IgD-negative memory B cell (primary cell): Measurements from ENCODE around the gene TRIM17. TPM values are rescaled to one million over a fixed set of nuclear protein-coding genes. Genes with fewer than 3 reads are reported as not detected.

Source experiments
- H3K27ac Mint-ChIP-seq, 3 donors: one replicate each; pipeline ENCODE4 v1.8.0; 2020 to 2022; ENCODE audit warnings: mild to moderate bottlenecking in 3 of 3, mixed read lengths in 3 of 3, moderate library complexity in 1 of 3
- H3K27me3 Mint-ChIP-seq: one replicate; pipeline ENCODE4 v1.8.0; 2021; ENCODE audit warnings: mixed read lengths
- H3K36me3 Mint-ChIP-seq: one replicate; pipeline ENCODE4 v1.8.0; 2020; ENCODE audit warnings: mild to moderate bottlenecking, mixed read lengths
- H3K4me1 Mint-ChIP-seq, 3 donors: one replicate each; pipeline ENCODE4 v1.8.0; 2020 to 2022; ENCODE audit warnings: mixed read lengths in 3 of 3, mild to moderate bottlenecking in 1 of 3
- H3K4me3 Mint-ChIP-seq, 4 donors: one replicate each; pipeline ENCODE4 v1.8.0; 2020 to 2022; ENCODE audit warnings: mild to moderate bottlenecking in 4 of 4, mixed read lengths in 4 of 4, moderate library complexity in 3 of 4
- H3K9me3 Mint-ChIP-seq, 3 donors: one replicate each; pipeline ENCODE4 v1.8.0; 2020 to 2021; ENCODE audit warnings: mixed read lengths in 3 of 3, mild to moderate bottlenecking in 1 of 3
- polyA plus RNA-seq: library from polyadenylated mRNA; unstranded; fragments of 300-500 nt; fragmentation: Illumina TruSeq; gene quantifications from one replicate; pipeline ENCODE4 v1.2.3, GENCODE V29; 2021

TRIM17 gene
- polyA plus RNA-seq, 1 donor from 2014 or later, result not detected

DNA sequence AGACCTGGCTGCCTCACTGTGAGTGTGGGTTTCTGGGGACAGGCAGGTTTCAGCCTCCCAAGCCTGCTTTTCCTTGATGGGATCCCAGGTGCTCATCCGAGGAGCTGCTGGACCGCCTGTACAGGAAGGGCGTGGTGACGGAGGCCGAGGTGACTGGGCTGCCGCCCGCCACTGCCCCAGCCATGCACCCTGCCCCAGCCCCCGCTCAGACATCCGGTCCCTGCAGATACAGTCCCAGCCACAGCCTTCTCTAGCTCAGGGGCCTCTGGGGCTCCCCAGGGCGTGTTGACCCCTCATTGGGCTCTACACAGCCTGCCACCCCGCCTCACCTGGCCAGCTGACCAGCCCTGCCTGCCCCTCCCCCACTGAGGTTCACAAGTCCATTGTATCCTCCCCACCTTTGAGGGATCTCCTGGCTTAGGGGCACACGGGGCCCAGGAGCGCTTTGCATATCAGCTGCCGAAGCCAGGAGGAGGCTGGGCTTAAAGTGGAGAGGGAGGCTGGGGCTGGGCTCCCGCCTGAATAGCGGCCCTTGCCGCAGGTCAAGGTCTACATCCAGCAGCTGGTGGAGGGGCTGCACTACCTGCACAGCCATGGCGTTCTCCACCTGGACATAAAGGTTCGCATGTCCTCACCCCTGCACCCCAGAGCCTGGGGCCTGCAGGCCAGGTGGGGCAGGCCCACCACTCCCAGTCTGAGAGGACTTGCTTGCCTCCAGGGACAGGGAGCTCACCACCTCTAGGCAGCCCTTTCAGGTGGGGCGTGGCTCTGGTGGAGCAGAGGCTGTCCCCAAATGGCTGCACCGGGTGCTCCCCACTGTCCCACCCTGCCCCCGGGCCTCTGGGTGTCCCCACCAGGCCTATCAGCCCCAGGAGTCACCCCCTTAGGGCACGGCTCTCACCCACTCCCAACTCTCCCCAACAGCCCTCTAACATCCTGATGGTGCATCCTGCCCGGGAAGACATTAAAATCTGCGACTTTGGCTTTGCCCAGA is 48.6 kb downstream of the TRIM17 start:
- H3K4me3 Mint-ChIP-seq, result no peak overlapping the region
- peaks cover 0 to 2% (median 0%) of the 10 kb centered on the region in 3 donors for H3K4me1 Mint-ChIP-seq
- no peaks in the 10 kb centered on the region for H3K27me3 Mint-ChIP-seq
- H3K36me3 Mint-ChIP-seq, result no peaks in the 10 kb centered on the region
- no peak overlapping the region for H3K27ac Mint-ChIP-seq
- no peaks in the 10 kb centered on the region for H3K9me3 Mint-ChIP-seq

DNA sequence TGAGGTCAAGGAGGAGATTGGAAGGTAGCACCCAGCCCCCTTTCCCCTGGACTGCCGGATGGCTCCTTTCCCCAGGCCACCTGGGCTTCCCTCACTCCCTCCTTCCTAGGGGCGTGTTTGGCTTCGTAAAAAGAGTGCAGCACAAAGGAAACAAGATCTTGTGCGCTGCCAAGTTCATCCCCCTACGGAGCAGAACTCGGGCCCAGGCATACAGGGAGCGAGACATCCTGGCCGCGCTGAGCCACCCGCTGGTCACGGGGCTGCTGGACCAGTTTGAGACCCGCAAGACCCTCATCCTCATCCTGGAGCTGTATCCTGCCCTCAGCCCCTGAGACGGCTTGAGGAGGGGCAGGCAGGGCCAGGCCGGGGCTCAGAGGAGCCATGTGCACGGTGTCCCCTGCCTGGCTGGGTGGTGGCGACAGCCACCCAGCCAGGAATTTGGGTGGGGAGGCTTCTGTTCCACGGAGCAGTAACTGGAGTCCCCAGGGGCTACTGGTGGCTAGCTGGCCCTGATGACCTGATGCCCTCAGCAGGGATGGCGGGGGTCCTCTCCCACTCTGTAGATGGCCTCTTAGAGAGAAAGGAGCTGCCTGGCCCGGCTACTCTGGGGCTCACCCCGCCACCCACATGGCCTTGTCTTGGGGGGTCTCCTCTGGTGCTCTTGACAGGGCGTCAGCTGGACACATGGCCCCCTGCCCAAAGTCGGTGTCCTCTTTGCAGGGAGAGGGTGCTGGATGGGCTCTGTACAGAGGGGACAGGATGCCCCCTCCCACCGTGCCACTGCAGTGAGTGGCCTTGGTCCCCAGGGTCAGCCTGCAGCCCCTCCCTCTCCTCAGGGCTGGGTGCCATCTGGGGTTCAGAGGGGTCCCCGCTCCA is 49.6 kb downstream of the TRIM17 start:
- no peaks in the 10 kb centered on the region for H3K36me3 Mint-ChIP-seq
- H3K4me3 Mint-ChIP-seq, result no peak overlapping the region
- no peaks in the 10 kb centered on the region for H3K9me3 Mint-ChIP-seq

GRCh38 chr1:228366062-228366865 is 50.4 kb downstream of the TRIM17 start:
- no peaks in the 10 kb centered on the region for H3K36me3 Mint-ChIP-seq
- no peaks in the 10 kb centered on the region for H3K27me3 Mint-ChIP-seq
- H3K27ac Mint-ChIP-seq, result no peak overlapping the region
- H3K4me3 Mint-ChIP-seq, result no peak overlapping the region
- H3K4me1 Mint-ChIP-seq, result peaks cover 0 to 2% (median 0%) of the 10 kb centered on the region in 3 donors
- H3K9me3 Mint-ChIP-seq, result no peaks in the 10 kb centered on the region

More for the DNA sequence above, 49.6 kb downstream of the TRIM17 start:
- Mint-ChIP-seq H3K27ac (no peak overlapping the region), H3K27me3 (no peaks in the 10 kb centered on the region), H3K4me1 (peaks cover 0 to 2% (median 0%) of the 10 kb centered on the region in 3 donors)

DNA sequence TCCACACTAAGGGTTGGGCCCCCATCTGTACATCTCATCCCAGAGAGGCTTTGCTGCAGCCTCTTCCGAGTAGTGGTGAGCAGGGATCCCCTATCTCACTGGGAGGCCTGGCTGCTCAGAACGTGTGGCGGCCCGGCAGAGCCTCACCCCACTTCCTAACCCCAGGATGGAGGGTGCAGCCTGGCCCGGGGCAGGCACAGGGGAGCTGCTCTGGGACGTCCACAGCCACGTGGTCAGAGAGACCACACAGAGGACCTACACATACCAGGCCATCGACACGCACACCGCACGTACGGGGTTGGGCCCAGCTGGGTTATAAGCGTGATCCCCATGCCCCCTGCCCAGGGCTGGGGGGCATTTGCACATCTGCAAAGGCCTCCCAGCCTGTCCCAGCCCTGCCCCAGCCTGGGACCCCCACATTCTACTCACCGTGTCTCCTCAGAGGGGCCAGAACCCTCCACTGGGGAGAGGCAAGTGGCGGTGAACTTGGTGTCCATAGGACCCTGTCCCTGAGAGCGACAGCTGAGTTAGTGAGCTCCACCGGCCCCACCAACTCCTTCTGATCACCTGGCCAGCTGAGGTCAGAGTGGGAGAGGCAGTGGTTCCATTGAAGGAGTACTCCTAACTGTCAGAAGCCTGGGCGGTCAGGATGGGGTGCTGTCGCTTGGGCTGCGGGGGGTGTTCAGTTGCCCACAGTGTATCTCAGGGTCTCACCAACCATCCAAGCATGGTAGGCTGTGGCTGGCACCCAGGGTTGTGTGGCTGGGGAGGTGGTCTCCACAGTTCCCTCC is 51.2 kb downstream of the TRIM17 start:
- no peaks in the 10 kb centered on the region for H3K9me3 Mint-ChIP-seq
- H3K27me3 Mint-ChIP-seq, result no peaks in the 10 kb centered on the region
- no peak overlapping the region for H3K4me3 Mint-ChIP-seq
- peaks cover 0 to 2% (median 0%) of the 10 kb centered on the region in 3 donors for H3K4me1 Mint-ChIP-seq
- no peak overlapping the region for H3K27ac Mint-ChIP-seq
- no peaks in the 10 kb centered on the region for H3K36me3 Mint-ChIP-seq

- no peaks in the 10 kb centered on the region for H3K27me3 Mint-ChIP-seq
- peak overlapping the region in 1 of 4 donors; percentile 17 for H3K4me3 Mint-ChIP-seq
- H3K36me3 Mint-ChIP-seq, result no peaks in the 10 kb centered on the region
- no peaks in the 10 kb centered on the region for H3K9me3 Mint-ChIP-seq
- no peak overlapping the region for H3K27ac Mint-ChIP-seq
- H3K4me1 Mint-ChIP-seq, result peaks cover 0 to 2% (median 0%) of the 10 kb centered on the region in 3 donors
These were observed 51.9 kb downstream of the TRIM17 start for GRCh38 chr1:228364706-228365213.

DNA sequence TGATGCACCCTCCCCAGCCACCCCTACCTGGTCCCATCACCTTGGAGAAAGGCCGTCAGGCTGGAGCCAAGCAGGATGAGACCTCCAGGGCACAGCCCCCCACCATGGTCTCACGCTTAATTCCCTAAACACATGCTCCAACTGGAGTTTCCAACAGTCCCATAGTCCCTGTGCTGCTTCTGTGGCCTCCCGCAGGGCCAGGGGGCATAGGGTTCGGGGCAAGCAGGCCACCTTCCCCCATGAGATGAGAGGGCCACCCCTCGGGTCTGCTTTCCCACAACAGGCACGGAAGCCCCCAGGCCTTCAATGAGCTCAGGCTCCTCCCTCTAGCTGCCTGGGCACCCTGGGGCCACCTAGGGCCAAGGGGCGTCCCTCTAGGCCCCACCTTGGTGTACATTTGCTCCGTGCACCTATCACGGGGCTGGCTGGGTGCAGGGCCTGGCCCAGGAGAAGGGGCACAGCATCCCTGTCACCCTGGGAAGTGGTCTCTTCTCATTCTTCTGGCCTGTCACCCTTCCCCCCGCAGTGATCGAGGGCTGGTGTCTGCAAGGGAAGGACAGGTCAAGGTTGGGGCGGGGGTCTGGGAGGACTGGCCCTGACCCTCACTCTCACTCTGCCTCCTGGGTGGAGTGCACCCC is 52.5 kb downstream of the TRIM17 start:
- Mint-ChIP-seq H3K4me1 (peaks cover 0 to 2% (median 0%) of the 10 kb centered on the region in 3 donors), H3K4me3 (no peak overlapping the region), H3K27ac (no peak overlapping the region), H3K27me3 (no peaks in the 10 kb centered on the region), H3K9me3 (no peaks in the 10 kb centered on the region), H3K36me3 (no peaks in the 10 kb centered on the region)

DNA sequence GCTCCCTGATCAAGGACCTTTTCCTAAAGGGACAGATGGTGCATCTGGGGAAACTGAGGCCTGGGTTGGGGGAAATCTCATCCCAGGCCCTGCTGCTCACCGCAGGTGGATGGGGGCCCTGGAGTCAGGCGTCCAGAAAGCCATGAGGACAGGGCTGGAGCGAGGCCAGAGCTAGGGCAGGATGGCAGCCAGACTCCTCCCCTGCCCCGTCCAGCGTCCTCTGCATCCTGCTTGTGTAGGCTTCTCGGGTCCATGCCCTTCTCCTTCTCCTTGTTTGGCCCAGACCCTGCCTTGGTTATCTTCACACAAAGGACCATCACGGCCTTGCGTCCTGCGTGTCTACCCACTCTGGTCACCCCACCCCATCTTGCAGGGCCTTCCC is 53.0 kb downstream of the TRIM17 start:
- no peaks in the 10 kb centered on the region for H3K9me3 Mint-ChIP-seq
- H3K27me3 Mint-ChIP-seq, result no peaks in the 10 kb centered on the region
- H3K4me3 Mint-ChIP-seq, result no peak overlapping the region
- peaks cover 0 to 2% (median 0%) of the 10 kb centered on the region in 3 donors for H3K4me1 Mint-ChIP-seq
- H3K27ac Mint-ChIP-seq, result no peak overlapping the region
- no peaks in the 10 kb centered on the region for H3K36me3 Mint-ChIP-seq

- Mint-ChIP-seq H3K27ac (no peak overlapping the region), H3K4me3 (no peak overlapping the region), H3K9me3 (no peaks in the 10 kb centered on the region)
These were observed 53.7 kb downstream of the TRIM17 start for GRCh38 chr1:228362884-228363450.

DNA sequence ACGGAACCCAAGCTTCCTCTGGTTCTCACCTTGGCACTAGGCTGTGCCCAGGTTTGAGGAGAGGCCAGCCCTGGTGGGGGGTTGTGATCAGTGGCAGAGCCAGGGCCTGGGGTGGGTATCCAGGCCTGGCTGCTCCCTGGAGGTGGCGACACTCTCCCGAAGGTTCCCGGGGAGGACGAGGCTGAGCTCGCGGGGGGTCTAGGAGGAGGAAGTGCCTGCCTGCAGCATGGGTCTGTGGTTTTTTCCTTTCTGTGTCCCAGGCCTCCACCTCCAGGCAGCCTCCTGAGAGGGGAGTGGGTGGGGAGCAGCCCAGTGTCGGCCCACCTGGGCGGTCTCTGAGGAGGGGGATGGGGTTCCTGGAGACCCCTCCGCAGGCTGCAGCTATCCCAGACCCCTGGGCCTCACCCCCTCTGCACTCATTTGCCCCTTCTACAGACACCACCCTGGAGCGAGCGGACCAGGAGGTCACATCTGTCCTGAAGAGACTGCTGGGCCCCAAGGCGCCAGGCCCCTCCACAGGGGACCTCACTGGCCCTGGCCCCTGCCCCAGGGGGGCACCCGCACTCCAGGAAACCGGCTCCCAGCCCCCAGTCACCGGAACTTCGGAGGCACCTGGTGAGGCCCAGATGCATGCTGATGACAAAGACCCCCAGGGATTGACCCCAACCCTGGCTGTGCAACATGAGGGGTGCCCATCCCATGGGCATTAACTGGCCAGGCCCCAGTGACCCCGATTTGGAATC is 54.3 kb downstream of the TRIM17 start:
- no peak overlapping the region for H3K27ac Mint-ChIP-seq
- no peaks in the 10 kb centered on the region for H3K27me3 Mint-ChIP-seq
- no peaks in the 10 kb centered on the region for H3K36me3 Mint-ChIP-seq
- H3K9me3 Mint-ChIP-seq, result no peaks in the 10 kb centered on the region
- H3K4me1 Mint-ChIP-seq, result peaks cover 0 to 1% (median 0%) of the 10 kb centered on the region in 3 donors
- H3K4me3 Mint-ChIP-seq, result no peak overlapping the region

More at GRCh38 chr1:228362884-228363450, 53.7 kb downstream of the TRIM17 start:
- no peaks in the 10 kb centered on the region for H3K36me3 Mint-ChIP-seq
- H3K4me1 Mint-ChIP-seq, result peaks cover 0 to 2% (median 0%) of the 10 kb centered on the region in 3 donors
- no peaks in the 10 kb centered on the region for H3K27me3 Mint-ChIP-seq

DNA sequence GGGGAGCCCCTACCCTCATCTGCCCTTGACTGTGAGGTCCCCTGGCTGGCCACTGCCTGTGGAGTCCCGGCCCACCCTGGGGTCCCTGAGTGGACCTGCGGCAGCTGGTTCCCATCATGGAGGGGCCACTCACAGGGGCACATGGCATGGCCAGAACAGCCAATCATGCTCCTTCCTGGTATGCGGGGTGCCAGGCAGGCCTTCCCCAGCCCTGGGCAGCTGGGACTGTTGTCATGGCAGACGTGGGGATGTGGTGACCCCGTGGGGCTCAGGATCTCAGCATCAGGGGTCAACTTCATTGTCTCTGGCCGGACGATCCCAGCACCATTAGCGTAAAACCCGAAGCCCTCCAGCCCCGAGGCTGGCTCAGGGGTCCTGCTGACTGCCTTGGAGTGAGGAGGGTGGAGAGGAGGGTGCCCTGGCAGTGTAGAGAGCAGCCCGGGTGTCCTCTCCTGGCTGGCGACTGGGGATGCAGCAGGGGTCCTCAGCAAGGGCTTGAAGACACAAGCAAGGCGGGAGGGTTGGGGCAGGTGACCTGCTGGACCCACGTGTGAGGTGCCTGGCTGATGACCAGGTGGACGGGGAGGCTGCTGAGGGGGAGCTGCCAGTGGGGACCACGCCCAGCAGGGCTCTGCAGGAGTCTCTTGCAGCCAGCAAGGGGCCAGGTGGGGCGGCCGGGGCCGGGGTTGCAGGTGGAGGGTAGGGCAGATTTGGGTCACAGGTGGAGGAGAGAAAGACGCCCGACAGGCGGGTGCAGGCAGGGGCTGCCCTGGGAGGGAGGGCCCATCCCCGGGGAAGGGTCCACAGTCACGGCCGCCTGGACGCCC is 55.1 kb downstream of the TRIM17 start:
- peaks cover 0 to 1% (median 0%) of the 10 kb centered on the region in 3 donors for H3K4me1 Mint-ChIP-seq
- no peak overlapping the region for H3K4me3 Mint-ChIP-seq
- H3K9me3 Mint-ChIP-seq, result no peaks in the 10 kb centered on the region
- H3K36me3 Mint-ChIP-seq, result no peaks in the 10 kb centered on the region
- H3K27ac Mint-ChIP-seq, result peak overlapping the region in 1 of 3 donors; percentile 31
- no peaks in the 10 kb centered on the region for H3K27me3 Mint-ChIP-seq

DNA sequence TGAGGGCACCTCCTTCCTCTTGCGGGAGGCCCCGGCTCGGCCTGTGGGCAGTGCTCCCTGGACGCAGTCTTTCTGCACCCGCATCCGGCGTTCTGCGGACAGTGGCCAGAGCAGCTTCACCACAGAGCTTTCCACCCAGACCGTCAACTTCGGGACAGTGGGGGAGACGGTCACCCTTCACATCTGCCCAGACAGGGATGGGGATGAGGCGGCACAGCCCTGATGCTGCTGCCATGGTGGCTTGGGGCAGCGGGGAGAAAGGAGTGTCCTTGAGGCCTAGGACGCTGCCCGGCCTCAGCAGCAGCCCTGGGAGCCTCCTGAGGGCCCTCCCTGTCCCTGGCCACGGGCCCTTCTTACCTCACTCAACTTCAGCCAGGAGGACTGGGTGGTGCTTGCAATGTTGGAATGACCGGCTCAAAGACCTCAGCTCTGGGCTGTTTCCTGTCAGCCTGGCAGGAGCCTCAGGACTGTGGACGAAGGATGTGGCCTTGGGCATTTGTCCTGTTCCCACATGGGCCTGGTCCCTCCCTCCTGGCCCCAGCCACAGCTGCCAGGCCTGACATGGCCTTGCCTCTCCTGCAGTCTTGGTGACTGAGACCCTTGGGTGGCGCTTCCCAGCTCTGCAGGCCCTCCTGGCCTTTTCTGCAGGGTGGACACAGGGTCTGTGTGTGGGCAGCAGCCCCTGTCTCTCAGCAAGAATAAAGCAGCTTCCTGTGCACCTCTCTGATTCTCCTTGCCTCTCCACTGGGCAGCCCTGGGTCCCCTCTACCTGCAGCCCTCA is 55.9 kb downstream of the TRIM17 start:
- H3K36me3 Mint-ChIP-seq, result no peaks in the 10 kb centered on the region
- no peaks in the 10 kb centered on the region for H3K9me3 Mint-ChIP-seq
- H3K4me1 Mint-ChIP-seq, result peaks cover 0 to 1% (median 0%) of the 10 kb centered on the region in 3 donors

More for the DNA sequence above, 55.9 kb downstream of the TRIM17 start:
- Mint-ChIP-seq H3K27ac (peak overlapping the region in 1 of 3 donors; percentile 31), H3K27me3 (no peaks in the 10 kb centered on the region), H3K4me3 (no peak overlapping the region)
